ENCODE measurements around the gene CDKN1B.
A peak's percentile ranks its signal among the peaks of the same experiment; 100 is the strongest.

DNA sequence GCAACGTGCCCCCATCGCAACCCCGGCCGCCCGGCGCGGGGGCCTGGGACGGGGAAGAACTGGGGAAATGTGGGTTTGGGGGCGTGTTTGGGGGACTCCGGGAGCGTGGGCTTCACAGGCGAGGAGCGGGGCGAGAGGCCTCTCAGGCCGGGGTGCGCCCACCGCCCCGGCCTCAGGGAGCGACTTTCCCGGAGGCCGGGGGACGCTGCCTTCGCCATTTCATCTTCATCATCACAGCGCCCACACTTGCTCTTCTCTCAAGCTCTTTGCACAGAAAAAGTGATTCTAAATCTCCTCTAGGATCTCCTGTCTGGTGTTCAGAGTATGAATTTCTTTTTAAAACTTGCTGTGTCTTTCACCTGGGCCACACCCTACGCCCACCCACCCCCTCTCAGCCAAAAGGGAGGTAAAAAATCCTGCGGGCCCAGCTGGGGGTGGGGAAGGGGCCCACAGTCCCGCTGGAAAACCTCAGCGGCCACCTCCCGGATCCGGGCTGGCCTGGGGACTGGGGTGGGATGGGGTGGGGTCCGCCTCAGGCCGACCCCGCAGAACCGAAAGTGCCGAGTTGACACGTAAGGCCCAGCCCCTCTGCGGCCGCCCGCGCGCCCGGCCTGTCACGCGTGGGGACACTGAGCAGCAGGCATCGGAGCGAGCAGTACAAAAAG is 7.4 kb downstream of the CDKN1B start:
- TF ChIP-seq POLR2A (IDR thresholded peaks at IDR 0.05), result no peak
- TF ChIP-seq, protein P1, sequence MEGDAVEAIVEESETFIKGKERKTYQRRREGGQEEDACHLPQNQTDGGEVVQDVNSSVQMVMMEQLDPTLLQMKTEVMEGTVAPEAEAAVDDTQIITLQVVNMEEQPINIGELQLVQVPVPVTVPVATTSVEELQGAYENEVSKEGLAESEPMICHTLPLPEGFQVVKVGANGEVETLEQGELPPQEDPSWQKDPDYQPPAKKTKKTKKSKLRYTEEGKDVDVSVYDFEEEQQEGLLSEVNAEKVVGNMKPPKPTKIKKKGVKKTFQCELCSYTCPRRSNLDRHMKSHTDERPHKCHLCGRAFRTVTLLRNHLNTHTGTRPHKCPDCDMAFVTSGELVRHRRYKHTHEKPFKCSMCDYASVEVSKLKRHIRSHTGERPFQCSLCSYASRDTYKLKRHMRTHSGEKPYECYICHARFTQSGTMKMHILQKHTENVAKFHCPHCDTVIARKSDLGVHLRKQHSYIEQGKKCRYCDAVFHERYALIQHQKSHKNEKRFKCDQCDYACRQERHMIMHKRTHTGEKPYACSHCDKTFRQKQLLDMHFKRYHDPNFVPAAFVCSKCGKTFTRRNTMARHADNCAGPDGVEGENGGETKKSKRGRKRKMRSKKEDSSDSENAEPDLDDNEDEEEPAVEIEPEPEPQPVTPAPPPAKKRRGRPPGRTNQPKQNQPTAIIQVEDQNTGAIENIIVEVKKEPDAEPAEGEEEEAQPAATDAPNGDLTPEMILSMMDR (IDR thresholded peaks at IDR 0.05), result peak in 1 of 6 experiments; percentile 18

Measured in adrenal gland (tissue), 5 donors.